ENCODE measurements around the gene BTAF1. TPM values are rescaled to one million over a fixed set of nuclear protein-coding genes. Genes with fewer than 3 reads are reported as not detected.
"Not testable (repeated sequence)": the region's sequence is repeated elsewhere in the genome, so short reads cannot be mapped to it uniquely, and the experiment has no call there.

Gene BTAF1
- total and polyA plus RNA-seq, 3 experiments from 2014 or later = 8.0 to 51.0 (median 48.5) TPM

- CTCF ChIA-PET = no interaction called here
Measured at GRCh38 chr10:91885362-91886079, 38.0 kb upstream of the BTAF1 start.

GRCh38 chr10:91886954-91887271, 36.7 kb upstream of the BTAF1 start:
- H3K27me3 ChIP-seq (ENCODE audit: insufficient read depth, low read length, poor library complexity, severe bottlenecking) = no peaks in the 10 kb centered on the region
- CTCF ChIA-PET = interaction anchor here (1.0 to 2.5 kb wide), 4 partner anchors 12 to 70 kb away, joined by 3 to 7 read pairs (median 4); partner anchors contain the start of gene BTAF1
- H3K4me3 ChIP-seq (ENCODE audit: low read length) = peak overlapping the region; percentile 63
- H3K4me1 ChIP-seq (ENCODE audit: insufficient read depth, low read length) = no peaks in the 10 kb centered on the region
- no peak for DNase-seq
- Mint-ChIP-seq H3K27me3 (peaks cover 2 to 9% of the 10 kb centered on the region in 2 donors), H3K36me3 (peaks cover 0 to 3% (median 0%) of the 10 kb centered on the region in 3 donors), H3K4me1 (peaks cover 10 to 14% (median 12%) of the 10 kb centered on the region in 3 donors), H3K27ac (peak overlapping the region in 2 of 8 donors; percentile 23 to 43), H3K9me3 (no peaks in the 10 kb centered on the region), H3K4me3 (peak overlapping the region; percentile 73 to 94 (median 91))
- POLR2A ChIA-PET = interaction anchor here (0.9 to 1.4 kb wide), 2 partner anchors 89 to 91 kb away, joined by 3 to 5 read pairs; partner anchors contain the start of gene TNKS2
- no peak overlapping the region for H3K27ac ChIP-seq (ENCODE audit: low read depth, low read length)
- H3K9me3 ChIP-seq (ENCODE audit: low read length) = no peaks in the 10 kb centered on the region
- H3K36me3 ChIP-seq (ENCODE audit: insufficient read depth, low read length) = no peaks in the 10 kb centered on the region

More at GRCh38 chr10:91885362-91886079, 38.0 kb upstream of the BTAF1 start:
- no peak overlapping the region for H3K4me3 ChIP-seq (ENCODE audit: low read length)
- Mint-ChIP-seq H3K36me3 (peaks cover 0 to 7% (median 3%) of the 10 kb centered on the region in 3 donors), H3K9me3 (peaks cover 0 to 5% (median 2%) of the 10 kb centered on the region in 5 donors), H3K4me3 (peak overlapping the region in 5 of 7 donors; percentile 21 to 54 (median 35)), H3K4me1 (peaks cover 10 to 14% (median 12%) of the 10 kb centered on the region in 3 donors), H3K27me3 (peaks cover 2 to 5% of the 10 kb centered on the region in 2 donors), H3K27ac (peak overlapping the region in 1 of 8 donors; percentile 8)
- H3K36me3 ChIP-seq (ENCODE audit: insufficient read depth, low read length) = no peaks in the 10 kb centered on the region
- H3K27ac ChIP-seq (ENCODE audit: low read depth, low read length) = no peak overlapping the region
- H3K4me1 ChIP-seq (ENCODE audit: insufficient read depth, low read length) = no peaks in the 10 kb centered on the region
- H3K9me3 ChIP-seq (ENCODE audit: low read length) = no peaks in the 10 kb centered on the region
- no peaks in the 10 kb centered on the region for H3K27me3 ChIP-seq (ENCODE audit: insufficient read depth, low read length, poor library complexity, severe bottlenecking)
- DNase-seq = no peak
- POLR2A ChIA-PET = no interaction called here

DNA sequence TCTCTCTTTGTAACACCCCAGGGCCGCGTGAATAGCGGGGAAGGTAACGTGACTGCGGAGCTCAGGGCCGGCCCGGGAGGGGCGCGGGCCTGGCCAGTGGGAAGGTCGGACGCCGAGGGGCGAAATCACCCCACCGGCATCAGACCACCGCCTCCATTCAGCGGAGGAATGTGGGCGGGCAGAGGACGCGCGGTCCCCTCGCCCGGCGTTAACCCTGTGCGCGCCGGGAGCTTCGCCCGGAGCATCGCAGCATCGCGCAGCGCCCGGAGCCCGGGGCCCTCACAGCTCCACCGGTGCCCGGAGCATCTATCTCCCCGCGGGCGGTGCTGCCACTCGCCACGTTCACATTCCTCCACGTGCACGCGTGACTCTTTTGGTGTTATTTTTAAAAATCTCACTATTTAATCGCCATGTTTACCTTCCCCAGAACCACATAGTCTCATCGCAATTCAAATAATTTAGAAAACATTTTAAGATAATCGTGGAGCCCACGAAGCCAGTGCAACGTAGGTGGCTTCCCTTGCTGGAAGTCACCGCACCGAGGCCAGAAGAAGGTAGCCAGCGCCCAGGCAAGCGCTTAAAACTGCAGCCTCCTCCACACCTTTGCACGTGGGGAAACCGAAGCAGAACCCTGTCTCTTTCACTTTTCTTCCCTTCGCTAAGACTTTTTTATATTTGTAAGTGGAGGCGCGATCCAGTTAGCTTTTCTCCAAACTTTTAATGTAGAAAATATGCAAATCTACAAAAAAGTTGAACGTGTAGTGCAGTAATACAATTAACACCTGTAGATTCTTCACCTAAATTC, 36.1 kb upstream of the BTAF1 start:
- ChIA-PET POLR2A (interaction anchor here (0.9 to 1.4 kb wide), 2 partner anchors 89 to 92 kb away, joined by 3 to 5 read pairs; partner anchors contain the start of gene TNKS2), CTCF (interaction anchor here (0.6 to 2.5 kb wide), 5 partner anchors 11 to 70 kb away, joined by 3 to 7 read pairs (median 3); partner anchors contain the start of gene BTAF1)
- H3K9me3 Mint-ChIP-seq = no peaks in the 10 kb centered on the region
- H3K4me1 ChIP-seq (ENCODE audit: insufficient read depth, low read length) = no peaks in the 10 kb centered on the region
- H3K27ac ChIP-seq (ENCODE audit: low read depth, low read length) = no peak overlapping the region
- no peaks in the 10 kb centered on the region for H3K9me3 ChIP-seq (ENCODE audit: low read length)
- peak overlapping the region in 5 of 8 donors; percentile 34 to 78 (median 73) for H3K27ac Mint-ChIP-seq
- H3K27me3 Mint-ChIP-seq = peaks cover 2 to 9% of the 10 kb centered on the region in 2 donors
- H3K27me3 ChIP-seq (ENCODE audit: insufficient read depth, low read length, poor library complexity, severe bottlenecking) = no peaks in the 10 kb centered on the region
- H3K4me1 Mint-ChIP-seq = peaks cover 10 to 14% (median 12%) of the 10 kb centered on the region in 3 donors
- H3K4me3 Mint-ChIP-seq = peak overlapping the region; percentile 82 to 94 (median 91)
- peak in 3 of 5 donors; percentile 8 to 48 (median 23) for DNase-seq
- peak overlapping the region; percentile 63 for H3K4me3 ChIP-seq (ENCODE audit: low read length)
- peaks cover 0 to 3% (median 0%) of the 10 kb centered on the region in 3 donors for H3K36me3 Mint-ChIP-seq
- H3K36me3 ChIP-seq (ENCODE audit: insufficient read depth, low read length) = no peaks in the 10 kb centered on the region

- Histone ChIP-seq H3K27ac (ENCODE audit: low read depth, low read length) (no peak overlapping the region), H3K36me3 (ENCODE audit: insufficient read depth, low read length) (no peaks in the 10 kb centered on the region), H3K27me3 (ENCODE audit: insufficient read depth, low read length, poor library complexity, severe bottlenecking) (no peaks in the 10 kb centered on the region), H3K4me1 (ENCODE audit: insufficient read depth, low read length) (no peaks in the 10 kb centered on the region), H3K4me3 (ENCODE audit: low read length) (no peak overlapping the region), H3K9me3 (ENCODE audit: low read length) (no peaks in the 10 kb centered on the region)
- Mint-ChIP-seq H3K4me3 (no peak overlapping the region), H3K9me3 (no peaks in the 10 kb centered on the region), H3K4me1 (peaks cover 10 to 14% (median 12%) of the 10 kb centered on the region in 3 donors), H3K27ac (no peak overlapping the region), H3K27me3 (peaks cover 2 to 20% of the 10 kb centered on the region in 2 donors), H3K36me3 (peaks cover 0 to 3% (median 0%) of the 10 kb centered on the region in 3 donors)
- CTCF ChIA-PET = no interaction called here
- DNase-seq = no peak
- POLR2A ChIA-PET = no interaction called here
Measured at GRCh38 chr10:91891125-91892001, 32.2 kb upstream of the BTAF1 start.

DNA sequence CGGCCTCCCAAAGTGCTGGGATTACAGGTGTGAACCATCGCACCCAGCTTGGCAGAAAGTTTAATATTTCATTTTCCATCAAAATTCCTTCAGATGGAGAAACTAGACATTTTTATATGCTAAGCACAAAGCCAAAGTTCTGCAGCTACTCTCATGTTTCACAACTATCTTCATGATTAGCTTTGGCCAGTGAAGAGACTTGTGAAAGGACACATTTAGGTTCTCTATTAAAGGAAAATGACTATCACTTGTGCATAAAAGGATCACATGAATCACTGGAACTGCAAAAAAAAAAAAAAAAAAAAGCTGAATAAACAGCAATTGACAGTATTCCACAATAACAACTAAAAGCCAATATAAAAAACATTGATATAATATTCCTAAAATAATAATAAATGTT, 30.5 kb upstream of the BTAF1 start:
- Histone ChIP-seq H3K9me3 (ENCODE audit: low read length) (no peaks in the 10 kb centered on the region), H3K27me3 (ENCODE audit: insufficient read depth, low read length, poor library complexity, severe bottlenecking) (no peaks in the 10 kb centered on the region), H3K27ac (ENCODE audit: low read depth, low read length) (no peak overlapping the region), H3K36me3 (ENCODE audit: insufficient read depth, low read length) (no peaks in the 10 kb centered on the region), H3K4me1 (ENCODE audit: insufficient read depth, low read length) (no peaks in the 10 kb centered on the region), H3K4me3 (ENCODE audit: low read length) (no peak overlapping the region)
- Mint-ChIP-seq H3K9me3 (no peaks in the 10 kb centered on the region), H3K27ac (no peak overlapping the region), H3K4me1 (peaks cover 1 to 4% (median 2%) of the 10 kb centered on the region in 3 donors), H3K27me3 (peaks cover 5 to 32% of the 10 kb centered on the region in 2 donors), H3K4me3 (no peak overlapping the region), H3K36me3 (no peaks in the 10 kb centered on the region)
- ChIA-PET CTCF (interaction anchor here (1.2 kb wide), 1 partner anchor 20 kb away, joined by 3 read pairs; no protein-coding TSS in a partner anchor), POLR2A (interaction anchor here (0.6 kb wide), 1 partner anchor 16 kb away, joined by 3 read pairs; no protein-coding TSS in a partner anchor)
- DNase-seq = no peak

DNA sequence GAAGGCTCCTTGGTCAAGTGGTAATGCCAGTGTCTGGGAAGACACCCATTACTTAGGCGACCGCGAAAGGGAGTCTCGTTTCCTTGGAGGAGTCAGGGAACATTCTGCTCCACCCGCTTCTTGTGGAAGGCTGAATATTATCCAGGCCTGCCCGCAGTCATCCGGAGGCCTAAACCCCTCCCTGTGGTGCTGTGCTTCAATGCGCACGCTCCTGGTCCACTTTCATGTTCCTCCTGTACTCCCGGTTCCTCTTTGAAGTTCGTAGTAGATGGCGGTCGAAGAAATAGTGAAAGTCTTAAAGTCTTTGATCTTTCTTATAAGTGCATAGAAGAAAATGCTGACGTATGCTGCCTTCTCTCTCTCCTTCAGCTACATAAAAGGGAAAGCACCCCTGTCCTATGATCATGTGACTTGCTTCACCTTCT, 29.3 kb upstream of the BTAF1 start:
- H3K27ac ChIP-seq (ENCODE audit: low read depth, low read length); H3K36me3 ChIP-seq (ENCODE audit: insufficient read depth, low read length); H3K9me3 ChIP-seq (ENCODE audit: low read length); H3K36me3 Mint-ChIP-seq; H3K4me1 Mint-ChIP-seq; DNase-seq; H3K27me3 ChIP-seq (ENCODE audit: insufficient read depth, low read length, poor library complexity, severe bottlenecking); POLR2A ChIA-PET; H3K4me3 ChIP-seq (ENCODE audit: low read length); H3K9me3 Mint-ChIP-seq; H3K4me1 ChIP-seq (ENCODE audit: insufficient read depth, low read length); H3K4me3 Mint-ChIP-seq; H3K27ac Mint-ChIP-seq: not testable (repeated sequence)
- CTCF ChIA-PET = interaction anchor here (1.3 kb wide), 1 partner anchor 14 kb away, joined by 4 read pairs; no protein-coding TSS in a partner anchor
- peaks cover 5 to 34% of the 10 kb centered on the region in 2 donors for H3K27me3 Mint-ChIP-seq

DNA sequence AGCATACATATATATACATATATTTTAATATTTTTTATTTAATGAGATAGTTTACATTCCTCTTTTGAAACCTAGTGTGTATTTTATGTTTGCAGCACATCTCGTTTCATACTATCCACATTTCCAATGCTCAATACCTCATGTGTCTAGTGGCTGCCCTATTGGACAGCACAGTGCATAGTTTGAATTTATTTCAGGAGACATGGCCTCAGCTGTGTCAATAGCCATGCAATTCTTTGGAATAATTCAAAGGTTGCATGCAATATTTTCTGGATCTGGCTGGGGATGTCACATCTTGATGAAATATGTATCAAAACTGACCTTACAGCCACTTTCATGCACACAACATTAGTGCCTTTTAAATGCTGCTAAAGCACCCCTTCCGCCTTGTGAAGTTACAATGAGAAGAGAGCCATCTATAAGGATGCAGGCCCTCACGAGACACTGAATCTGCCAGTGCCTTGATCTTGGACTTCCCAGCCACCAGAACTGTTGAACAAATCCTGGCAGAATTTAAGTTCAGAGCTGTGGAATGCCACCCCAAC, 27.3 kb upstream of the BTAF1 start:
- Histone ChIP-seq H3K27ac (ENCODE audit: low read depth, low read length) (no peak overlapping the region), H3K4me3 (ENCODE audit: low read length) (no peak overlapping the region), H3K27me3 (ENCODE audit: insufficient read depth, low read length, poor library complexity, severe bottlenecking) (no peaks in the 10 kb centered on the region), H3K4me1 (ENCODE audit: insufficient read depth, low read length) (peaks cover under 1% of the 10 kb centered on the region), H3K9me3 (ENCODE audit: low read length) (no peaks in the 10 kb centered on the region), H3K36me3 (ENCODE audit: insufficient read depth, low read length) (no peaks in the 10 kb centered on the region)
- Mint-ChIP-seq H3K36me3 (no peaks in the 10 kb centered on the region), H3K27ac (no peak overlapping the region), H3K4me1 (peaks cover 2 to 3% (median 2%) of the 10 kb centered on the region in 3 donors), H3K27me3 (peaks cover 3 to 27% of the 10 kb centered on the region in 2 donors), H3K9me3 (no peaks in the 10 kb centered on the region), H3K4me3 (no peak overlapping the region)
- ChIA-PET POLR2A (no interaction called here), CTCF (no interaction called here)
- DNase-seq = no peak

Measured in CD8-positive, alpha-beta memory T cell (primary cell).